ENCODE measurements around the gene TMEM74B.

GRCh38 chr20:1205802-1206201 lies 21.0 kb upstream of the TMEM74B start:
- TF ChIP-seq, protein P1, sequence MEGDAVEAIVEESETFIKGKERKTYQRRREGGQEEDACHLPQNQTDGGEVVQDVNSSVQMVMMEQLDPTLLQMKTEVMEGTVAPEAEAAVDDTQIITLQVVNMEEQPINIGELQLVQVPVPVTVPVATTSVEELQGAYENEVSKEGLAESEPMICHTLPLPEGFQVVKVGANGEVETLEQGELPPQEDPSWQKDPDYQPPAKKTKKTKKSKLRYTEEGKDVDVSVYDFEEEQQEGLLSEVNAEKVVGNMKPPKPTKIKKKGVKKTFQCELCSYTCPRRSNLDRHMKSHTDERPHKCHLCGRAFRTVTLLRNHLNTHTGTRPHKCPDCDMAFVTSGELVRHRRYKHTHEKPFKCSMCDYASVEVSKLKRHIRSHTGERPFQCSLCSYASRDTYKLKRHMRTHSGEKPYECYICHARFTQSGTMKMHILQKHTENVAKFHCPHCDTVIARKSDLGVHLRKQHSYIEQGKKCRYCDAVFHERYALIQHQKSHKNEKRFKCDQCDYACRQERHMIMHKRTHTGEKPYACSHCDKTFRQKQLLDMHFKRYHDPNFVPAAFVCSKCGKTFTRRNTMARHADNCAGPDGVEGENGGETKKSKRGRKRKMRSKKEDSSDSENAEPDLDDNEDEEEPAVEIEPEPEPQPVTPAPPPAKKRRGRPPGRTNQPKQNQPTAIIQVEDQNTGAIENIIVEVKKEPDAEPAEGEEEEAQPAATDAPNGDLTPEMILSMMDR (IDR thresholded peaks at IDR 0.05): no peak
- no peak for TF ChIP-seq POLR2A (IDR thresholded peaks at IDR 0.05)
